ACHN (cell line): Measurements from ENCODE around the gene PCARE.
"Not testable (repeated sequence)": the region's sequence is repeated elsewhere in the genome, so short reads cannot be mapped to it uniquely, and the experiment has no call there.

Experiments used
- DNase-seq: peaks from one replicate; pipeline ENCODE4 v3.0.0-alpha.2; 2015
- in situ Hi-C: cut with HindIII; loops from 2 replicates; pipeline ENCODE4 v1.10.0; 2017; ENCODE audit warnings: low sequenced_read_pairs, low pct_ligation_motif_present, low pct_unique_long_range_greater_than_20kb

The PCARE gene

GRCh38 chr2:29074411-29074810, at the start of gene PCARE:
Gene PCARE (minus strand): TSS chr2:29074523. CDS start chr2:29074261, 262 bp downstream.
- DNase-seq, result no peak
- in situ Hi-C loops, result no loop called here

DNA sequence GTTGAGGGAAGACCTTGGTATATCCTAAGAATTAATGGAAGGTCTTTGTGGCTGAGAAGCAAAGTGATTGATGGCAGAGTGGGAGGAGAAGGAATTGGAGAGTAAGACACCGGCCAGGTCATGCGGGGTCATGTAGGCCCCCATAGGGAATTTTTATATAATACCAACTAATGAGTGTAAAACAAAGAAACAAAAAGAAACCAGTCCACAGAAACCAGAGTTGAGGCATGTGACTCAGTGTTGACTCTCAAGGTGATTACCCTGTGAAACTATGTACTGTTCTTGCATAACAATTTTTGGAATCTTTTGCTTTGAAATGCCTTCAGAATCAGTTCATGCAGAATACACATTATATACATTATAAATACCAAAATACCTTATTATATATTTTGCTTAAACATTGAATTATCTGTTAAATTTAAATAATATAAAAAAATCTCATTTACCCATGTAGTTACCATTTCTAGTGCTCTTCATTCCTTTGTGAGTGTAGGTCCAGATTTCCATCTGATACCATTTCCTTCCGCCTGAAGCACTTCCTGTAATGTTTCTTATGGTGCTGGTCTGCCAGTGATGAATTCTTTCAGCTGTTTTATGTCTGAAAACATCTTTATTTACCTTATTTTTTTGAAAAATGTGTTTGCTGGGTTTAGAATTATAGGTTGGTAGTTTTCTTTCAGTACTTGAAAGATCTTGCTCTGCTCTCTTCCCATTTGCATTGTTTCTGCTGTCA, 49.5 kb upstream of the PCARE start:
- in situ Hi-C loops, result no loop called here
- DNase-seq, result peak; percentile 43

- DNase-seq, result no peak
- in situ Hi-C loops, result no loop called here
Observed at GRCh38 chr2:29120846-29121245, 46.5 kb upstream of the PCARE start.

- in situ Hi-C loops, result no loop called here
- DNase-seq, result no peak
Observed at GRCh38 chr2:29119211-29119610, 44.9 kb upstream of the PCARE start.

DNA sequence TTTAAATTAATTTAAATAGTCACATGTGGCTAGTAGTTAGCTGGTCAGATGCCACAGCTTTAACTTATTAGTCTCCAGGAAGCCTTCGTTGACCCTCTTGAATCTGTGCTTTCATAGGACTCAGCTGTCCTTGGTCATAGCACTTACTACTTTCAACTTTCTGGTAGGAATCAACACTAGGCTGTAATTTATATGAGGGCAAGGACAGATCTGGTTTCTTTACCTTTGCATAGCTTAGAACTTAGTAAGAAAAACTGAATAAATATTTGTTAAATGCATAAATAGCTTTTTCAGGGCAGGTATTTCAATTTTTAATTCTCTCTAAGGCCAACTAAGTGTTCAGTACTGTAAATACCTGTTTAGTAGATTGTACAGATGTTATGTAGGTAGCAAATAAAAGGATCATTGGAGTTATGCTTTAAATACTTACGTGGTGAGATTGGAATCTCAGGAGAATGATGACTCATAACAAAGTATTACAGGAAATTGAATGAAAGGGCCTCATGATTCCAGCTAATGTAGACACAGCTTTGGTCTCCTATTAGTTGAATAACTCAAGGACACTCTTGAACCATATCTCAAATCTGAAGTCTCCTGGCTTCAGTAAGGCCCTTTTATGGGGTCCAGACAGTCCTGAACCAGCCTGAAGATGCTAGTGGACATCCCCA, 43.4 kb upstream of the PCARE start:
- in situ Hi-C loops, result no loop called here

GRCh38 chr2:29115797-29116781, 41.8 kb upstream of the PCARE start:
- in situ Hi-C loops, result no loop called here
- peak; percentile 72 for DNase-seq

More for the DNA sequence above, 43.4 kb upstream of the PCARE start:
- peak; percentile 95 for DNase-seq

DNA sequence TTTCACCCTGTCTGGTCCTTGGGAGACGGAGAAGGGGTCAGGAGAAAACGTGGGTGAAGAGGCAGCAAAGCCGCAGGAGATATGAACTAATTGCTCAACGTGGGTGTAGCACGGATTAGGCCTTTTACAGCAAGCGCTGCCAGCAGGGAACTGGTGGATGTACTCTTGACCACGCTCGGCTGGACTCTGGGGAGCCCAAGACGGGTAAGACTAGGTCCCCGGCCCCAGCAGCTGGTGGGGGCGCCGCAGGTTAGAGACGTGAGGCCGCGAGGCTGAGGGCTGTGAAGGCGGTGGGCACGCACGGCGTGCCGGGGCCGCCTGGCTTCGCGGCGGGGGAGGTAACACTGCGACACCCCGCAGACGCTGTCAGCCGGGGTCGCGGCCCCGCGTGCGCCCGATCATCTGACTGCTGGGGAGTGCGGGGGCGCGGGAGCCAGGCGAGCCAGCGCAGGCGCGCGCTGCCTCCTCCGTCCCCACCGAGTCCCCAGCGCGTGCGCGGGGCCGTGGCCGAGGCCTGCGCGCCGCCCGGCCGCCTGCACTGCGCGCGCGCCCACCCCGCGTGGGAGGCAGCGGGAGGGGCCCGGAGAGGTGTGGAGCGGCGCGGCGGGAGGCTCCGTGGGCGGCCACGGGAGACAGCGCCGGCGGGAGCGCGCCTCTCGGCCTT, 40.8 kb upstream of the PCARE start, which contains the start of gene CLIP4:
Gene CLIP4 (plus strand): TSS at position 470 of the 664 bp plus-strand sequence. CDS start 5,974 bp downstream, outside the sequence.
- in situ Hi-C loops, result no loop called here
- peak; percentile 53 for DNase-seq

DNA sequence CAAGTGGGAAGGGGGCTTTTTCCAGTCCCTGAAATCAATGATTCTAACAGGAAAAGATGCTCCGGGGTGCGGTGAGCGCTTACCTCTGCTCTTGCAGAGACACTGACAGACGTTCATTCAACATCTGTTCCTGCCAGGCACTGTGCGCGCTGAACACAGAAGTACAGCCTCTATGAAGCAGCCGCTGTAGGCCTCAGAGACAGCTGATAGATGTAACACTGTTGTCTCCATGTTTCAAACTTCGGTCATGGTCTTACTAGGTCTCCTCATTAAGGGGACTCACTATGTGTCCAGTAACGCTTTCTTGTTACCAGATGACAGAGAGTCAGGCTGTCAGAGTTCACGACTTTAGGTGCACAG, 40.2 kb upstream of the PCARE start:
- no peak for DNase-seq
- in situ Hi-C loops, result no loop called here

GRCh38 chr2:29113891-29114321, 39.6 kb upstream of the PCARE start:
- in situ Hi-C loops, result no loop called here
- no peak for DNase-seq

DNA sequence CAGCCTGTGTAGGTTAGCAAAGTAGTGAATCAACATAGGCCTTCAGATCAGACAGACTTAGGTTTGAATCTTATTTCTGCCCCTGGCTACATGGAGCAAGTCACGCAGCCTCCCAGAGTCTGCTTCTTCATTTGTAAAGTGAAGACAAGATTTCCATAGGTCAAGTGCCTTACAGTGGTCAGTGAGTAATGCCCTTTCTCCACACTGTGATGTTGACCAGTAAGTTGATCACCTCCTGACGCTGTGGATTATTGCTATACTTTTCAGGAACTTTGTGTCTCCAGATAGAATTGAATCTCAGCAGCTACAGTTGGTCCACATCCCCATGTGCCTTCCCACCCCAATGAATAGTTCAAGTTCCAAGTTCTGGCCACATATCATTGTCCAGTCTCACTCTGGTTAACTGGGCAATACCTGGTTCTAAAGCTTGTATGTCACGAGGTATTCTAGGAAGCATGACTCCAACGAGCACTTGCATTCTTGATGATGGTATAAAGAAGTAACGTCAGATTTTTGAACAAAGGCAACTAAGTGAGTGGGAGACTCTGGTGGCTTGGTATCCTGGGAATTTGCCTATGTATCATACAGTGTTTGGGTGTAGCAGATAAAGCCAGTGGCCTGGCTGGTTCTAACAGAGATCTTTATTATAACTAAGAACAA, 38.8 kb upstream of the PCARE start:
- no peak for DNase-seq
- in situ Hi-C loops, result no loop called here

- in situ Hi-C loops, result no loop called here
- DNase-seq, result no peak
Observed at GRCh38 chr2:29112379-29112778, 38.1 kb upstream of the PCARE start.

GRCh38 chr2:29110916-29111535, 36.7 kb upstream of the PCARE start:
- in situ Hi-C loops, result no loop called here
- DNase-seq, result no peak

- in situ Hi-C loops, result no loop called here
- no peak for DNase-seq
Observed at GRCh38 chr2:29109246-29109645, 34.9 kb upstream of the PCARE start.

DNA sequence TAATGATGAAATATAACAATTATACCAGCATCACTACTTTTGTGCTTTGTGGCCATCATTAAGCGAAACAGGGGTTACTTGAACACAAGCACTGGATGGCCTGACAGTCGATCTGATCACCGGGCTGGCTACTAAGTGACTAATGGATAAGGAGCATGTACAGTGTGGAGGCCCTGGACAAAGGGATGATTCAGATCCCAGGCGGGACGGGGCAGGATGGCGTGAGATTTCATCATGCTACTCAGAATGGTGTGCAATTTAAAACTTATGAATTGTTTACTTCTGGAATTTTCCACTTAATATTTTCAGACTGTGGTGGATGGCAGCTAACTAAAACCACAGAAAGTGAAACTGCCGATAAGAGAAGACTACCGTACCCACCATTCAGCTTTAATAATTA, 33.9 kb upstream of the PCARE start:
- peak; percentile 94 for DNase-seq
- in situ Hi-C loops, result no loop called here

- in situ Hi-C loops, DNase-seq: not testable (repeated sequence)
Observed at GRCh38 chr2:29107547-29107946, 33.2 kb upstream of the PCARE start.

DNA sequence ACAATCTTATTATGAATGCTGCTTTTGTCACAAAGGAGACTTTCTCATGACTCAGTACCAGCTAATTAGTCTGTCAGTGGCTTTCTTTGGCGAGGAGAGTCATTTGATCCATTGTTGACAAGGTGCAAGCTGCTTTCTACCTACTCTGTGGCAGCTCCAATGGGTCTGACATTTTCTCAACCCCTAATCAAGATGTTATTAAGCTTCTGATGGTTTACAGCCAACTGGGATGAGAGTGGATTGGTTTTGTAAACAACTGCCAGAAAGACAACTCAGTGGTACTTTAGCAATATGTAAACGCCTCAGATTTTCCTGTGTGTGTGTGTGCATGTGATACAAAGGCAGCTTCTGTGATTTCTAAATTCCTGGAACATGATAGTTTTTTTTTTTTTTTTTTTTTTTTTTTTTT, 32.7 kb upstream of the PCARE start:
- in situ Hi-C loops, result no loop called here
- no peak for DNase-seq

GRCh38 chr2:29106256-29106655, 31.9 kb upstream of the PCARE start:
- in situ Hi-C loops, result no loop called here
- no peak for DNase-seq

GRCh38 chr2:29105375-29105774, 31.1 kb upstream of the PCARE start:
- DNase-seq, result no peak
- in situ Hi-C loops, result no loop called here
